ENCODE results near the gene RUNDC1. TPM values are rescaled to one million over a fixed set of nuclear protein-coding genes. Genes with fewer than 3 reads are reported as not detected.

Gene RUNDC1
- total and polyA plus RNA-seq, 11 donors = 5.5 to 15.9 (median 11.4) TPM

- H3K27ac ChIP-seq = peak overlapping the region in 7 of 12 donors; percentile 3 to 95 (median 91)
- no peak for ATAC-seq
- WGBS, 4 donors = 53 to 69% (median 59%) methylated on average over 19 of the region's 19 CpGs
- H3K4me3 ChIP-seq = no peak overlapping the region
- H3K27me3 ChIP-seq = no peaks in the 10 kb centered on the region
- no peak for TF ChIP-seq CTCF (IDR thresholded peaks at IDR 0.05)
- no peak for TF ChIP-seq POLR2A (IDR thresholded peaks at IDR 0.05)
- DNase-seq = no peak
- peaks cover 6 to 76% (median 63%) of the 10 kb centered on the region in 12 donors for H3K4me1 ChIP-seq
- intact Hi-C loops (cut with DNase I) = loop anchor here in 2 of 10 donors (5.0 to 10.0 kb wide), 2 partner anchors 137 to 149 kb away; no protein-coding TSS in a partner anchor
- peaks cover 0 to 53% (median 32%) of the 10 kb centered on the region in 9 donors for H3K36me3 ChIP-seq
- no peaks in the 10 kb centered on the region for H3K9me3 ChIP-seq
These were observed 37.9 kb downstream of the RUNDC1 start for GRCh38 chr17:43018008-43018853.

- no peak for ATAC-seq
- 38 to 47% (median 42%) methylated on average over 4 of the region's 4 CpGs for WGBS, 4 donors
- no peaks in the 10 kb centered on the region for H3K27me3 ChIP-seq
- no peak for DNase-seq
- intact Hi-C loops (cut with DNase I) = loop anchor here in 2 of 10 donors (5.0 to 10.0 kb wide), 2 partner anchors 136 to 148 kb away; no protein-coding TSS in a partner anchor
- TF ChIP-seq CTCF (IDR thresholded peaks at IDR 0.05) (no peak), POLR2A (IDR thresholded peaks at IDR 0.05) (no peak)
- peaks cover 6 to 69% (median 58%) of the 10 kb centered on the region in 12 donors for H3K4me1 ChIP-seq
- no peaks in the 10 kb centered on the region for H3K9me3 ChIP-seq
- H3K4me3 ChIP-seq = peak overlapping the region in 2 of 12 donors; percentile 83 to 94
- peaks cover 0 to 47% (median 30%) of the 10 kb centered on the region in 9 donors for H3K36me3 ChIP-seq
- peak overlapping the region in 11 of 12 donors; percentile 13 to 95 (median 90) for H3K27ac ChIP-seq
These were observed 38.6 kb downstream of the RUNDC1 start for GRCh38 chr17:43018932-43019331.

- Histone ChIP-seq H3K27me3 (no peaks in the 10 kb centered on the region), H3K9me3 (no peaks in the 10 kb centered on the region), H3K4me1 (peaks cover 1 to 70% (median 55%) of the 10 kb centered on the region in 12 donors), H3K36me3 (peaks cover 0 to 43% (median 26%) of the 10 kb centered on the region in 9 donors), H3K27ac (peak overlapping the region; percentile 13 to 95 (median 90)), H3K4me3 (peak overlapping the region in 7 of 12 donors; percentile 5 to 94 (median 83))
- TF ChIP-seq CTCF (IDR thresholded peaks at IDR 0.05) = no peak
- no peak for TF ChIP-seq POLR2A (IDR thresholded peaks at IDR 0.05)
- ATAC-seq = no peak
- no peak for DNase-seq
- 28 to 33% (median 30%) methylated on average over 7 of the region's 7 CpGs for WGBS, 4 donors
- intact Hi-C loops (cut with DNase I) = loop anchor here in 2 of 10 donors (5.0 to 10.0 kb wide), 2 partner anchors 135 to 148 kb away; no protein-coding TSS in a partner anchor
These were observed 39.1 kb downstream of the RUNDC1 start for GRCh38 chr17:43019418-43019817.

Measured in heart left ventricle (tissue), 16 donors.